ENCODE data around the gene ZNF385A.
A peak's percentile ranks its signal among the peaks of the same experiment; 100 is the strongest.

ZNF385A gene

DNA sequence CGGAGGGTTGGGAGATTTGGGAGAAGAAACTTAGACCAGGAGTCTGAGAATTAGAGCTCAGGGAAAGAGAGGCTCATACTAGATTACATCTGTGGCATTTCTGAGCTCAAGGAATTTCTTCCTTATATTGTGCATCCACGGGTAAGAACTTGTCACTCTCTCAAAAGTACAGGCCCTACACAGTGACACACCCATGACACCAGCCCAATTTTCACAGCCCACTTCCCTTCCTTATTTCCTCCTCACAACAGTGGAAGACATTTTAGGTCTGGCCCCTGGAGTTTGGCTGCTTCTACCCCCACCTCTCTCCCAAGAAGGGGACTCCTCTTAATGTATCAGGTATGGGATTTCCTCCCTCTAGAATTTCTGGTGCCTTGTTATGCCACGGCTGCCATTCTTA lies 9.2 kb upstream of the ZNF385A start:
- DNase-seq (ENCODE audit: low read depth in 1 of 2, low spot score in 1 of 2): no peak

- DNase-seq (ENCODE audit: low read depth in 1 of 2, low spot score in 1 of 2): no peak
Observed at GRCh38 chr12:54393207-54393609, 8.7 kb upstream of the ZNF385A start.

GRCh38 chr12:54392485-54393206 lies 8.1 kb upstream of the ZNF385A start:
- DNase-seq (ENCODE audit: low read depth in 1 of 2, low spot score in 1 of 2): no peak

DNA sequence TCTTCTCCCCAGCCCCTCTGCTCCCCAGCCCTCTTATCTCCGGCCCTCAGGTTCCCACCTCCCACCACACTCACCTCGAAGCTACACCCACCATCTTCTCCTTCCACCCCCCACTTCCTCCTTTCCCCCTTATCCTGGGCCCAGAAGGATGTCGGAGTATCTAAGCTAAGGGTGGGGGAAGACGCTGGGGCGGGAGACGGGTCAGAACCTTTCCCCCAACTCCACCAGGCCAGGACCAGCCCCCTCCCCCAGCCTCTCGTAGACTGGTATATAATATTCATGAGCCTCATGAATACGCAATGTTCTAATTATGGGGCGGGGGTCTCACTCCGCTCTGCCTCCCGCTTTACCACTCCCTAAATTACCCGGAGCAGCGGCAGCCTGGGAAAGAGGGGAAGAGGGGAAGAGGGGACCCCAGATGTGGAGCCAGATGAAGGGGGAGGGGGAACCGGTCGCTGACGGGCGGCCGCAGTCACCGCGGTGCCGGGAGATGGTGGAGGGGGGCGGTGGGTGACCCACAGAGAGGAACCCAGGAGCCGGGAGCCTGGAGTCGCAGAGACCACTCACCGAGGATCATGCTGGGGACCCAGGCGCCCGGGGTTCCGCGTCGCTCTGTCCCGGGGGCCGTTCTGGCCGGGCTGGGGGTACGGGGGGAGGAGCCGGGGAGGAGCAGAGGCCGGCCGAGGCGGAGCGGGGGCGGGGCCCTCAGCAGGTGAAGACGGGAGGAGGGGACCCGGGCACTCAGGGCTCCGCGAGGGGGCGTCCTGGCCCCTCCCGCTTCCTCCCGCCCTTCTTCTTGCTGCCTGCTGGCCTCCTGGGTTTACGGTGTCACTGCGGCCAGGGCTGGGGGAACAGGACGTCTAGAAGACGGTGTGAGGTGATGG lies 6.4 kb upstream of the ZNF385A start:
- peak in 1 of 2 donors; percentile 45 for DNase-seq (ENCODE audit: low read depth in 1 of 2, low spot score in 1 of 2)

GRCh38 chr12:54390176-54390667 lies 5.7 kb upstream of the ZNF385A start:
- DNase-seq (ENCODE audit: low read depth in 1 of 2, low spot score in 1 of 2): no peak

GRCh38 chr12:54389607-54390175 lies 5.2 kb upstream of the ZNF385A start:
- no peak for DNase-seq (ENCODE audit: low read depth in 1 of 2, low spot score in 1 of 2)

DNA sequence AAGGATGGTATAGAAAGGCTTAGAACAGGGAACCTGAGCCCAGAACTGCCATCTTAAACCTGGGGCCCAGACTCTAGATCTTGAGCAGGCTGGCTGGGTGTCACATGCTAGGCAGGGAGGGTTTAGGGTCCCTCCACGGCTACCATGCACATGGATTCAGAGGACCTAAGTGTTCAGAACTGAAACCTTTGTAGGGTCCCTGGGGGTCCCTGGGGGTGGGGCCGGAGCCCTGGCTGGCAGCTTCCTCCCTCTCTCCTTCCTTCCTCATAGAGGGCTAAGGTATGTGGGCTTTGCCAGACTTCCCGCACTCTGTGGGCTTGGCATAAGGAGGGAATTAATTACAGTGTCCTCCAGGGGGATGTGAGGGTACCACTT lies 4.6 kb upstream of the ZNF385A start:
- DNase-seq (ENCODE audit: low read depth in 1 of 2, low spot score in 1 of 2): no peak

- DNase-seq (ENCODE audit: low read depth in 1 of 2, low spot score in 1 of 2): no peak
Observed at GRCh38 chr12:54388237-54389133, 4.0 kb upstream of the ZNF385A start.

- DNase-seq (ENCODE audit: low read depth in 1 of 2, low spot score in 1 of 2): no peak
Observed at GRCh38 chr12:54387114-54387467, 2.6 kb upstream of the ZNF385A start.

- no peak for DNase-seq (ENCODE audit: low read depth in 1 of 2, low spot score in 1 of 2)
Observed at GRCh38 chr12:54386403-54387113, 2.0 kb upstream of the ZNF385A start.

DNA sequence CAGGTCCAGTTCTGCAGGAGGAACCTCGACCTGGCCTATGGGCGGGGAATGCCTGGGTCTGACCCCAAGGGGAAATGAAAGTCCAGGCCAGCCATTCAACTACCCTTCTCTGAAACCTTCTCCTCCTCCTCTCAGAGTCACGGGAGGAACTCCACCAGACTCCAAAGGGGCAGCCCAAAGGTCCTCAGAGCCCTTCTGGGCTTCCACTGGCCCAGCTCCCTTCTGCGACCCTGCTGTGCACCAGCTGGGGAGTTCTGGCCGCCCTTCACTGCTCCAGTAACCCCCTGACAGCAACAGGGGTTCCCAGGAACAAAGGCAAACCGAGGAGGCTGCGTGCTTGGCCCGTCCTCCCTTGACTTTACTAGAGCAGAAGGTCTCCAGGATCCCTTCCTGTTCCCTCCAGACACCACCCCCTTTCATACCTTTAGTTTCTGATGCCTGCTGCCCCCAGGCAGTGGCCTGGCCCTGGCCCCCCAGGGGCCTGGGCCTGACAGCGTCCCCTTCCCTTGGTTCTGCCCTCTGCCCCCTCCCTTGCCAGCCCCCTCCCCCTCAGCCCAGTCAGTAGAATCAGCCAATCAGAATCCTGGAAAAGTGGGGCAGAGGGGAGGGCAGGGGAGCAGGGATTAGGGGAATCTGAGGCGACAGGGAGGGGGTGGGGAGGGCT lies 850 bp upstream of the ZNF385A start:
- DNase-seq (ENCODE audit: low read depth in 1 of 2, low spot score in 1 of 2): no peak

GRCh38 chr12:54383041-54383609 lies 1.4 kb downstream of the ZNF385A start:
- DNase-seq (ENCODE audit: low read depth in 1 of 2, low spot score in 1 of 2): no peak

- DNase-seq (ENCODE audit: low read depth in 1 of 2, low spot score in 1 of 2): no peak
Observed at GRCh38 chr12:54381136-54381535, 3.4 kb downstream of the ZNF385A start.

GRCh38 chr12:54379398-54380201 lies 4.9 kb downstream of the ZNF385A start:
- peak; percentile 75 to 86 for DNase-seq (ENCODE audit: low read depth in 1 of 2, low spot score in 1 of 2)

- no peak for DNase-seq (ENCODE audit: low read depth in 1 of 2, low spot score in 1 of 2)
Observed at GRCh38 chr12:54378796-54379397, 5.6 kb downstream of the ZNF385A start.

DNA sequence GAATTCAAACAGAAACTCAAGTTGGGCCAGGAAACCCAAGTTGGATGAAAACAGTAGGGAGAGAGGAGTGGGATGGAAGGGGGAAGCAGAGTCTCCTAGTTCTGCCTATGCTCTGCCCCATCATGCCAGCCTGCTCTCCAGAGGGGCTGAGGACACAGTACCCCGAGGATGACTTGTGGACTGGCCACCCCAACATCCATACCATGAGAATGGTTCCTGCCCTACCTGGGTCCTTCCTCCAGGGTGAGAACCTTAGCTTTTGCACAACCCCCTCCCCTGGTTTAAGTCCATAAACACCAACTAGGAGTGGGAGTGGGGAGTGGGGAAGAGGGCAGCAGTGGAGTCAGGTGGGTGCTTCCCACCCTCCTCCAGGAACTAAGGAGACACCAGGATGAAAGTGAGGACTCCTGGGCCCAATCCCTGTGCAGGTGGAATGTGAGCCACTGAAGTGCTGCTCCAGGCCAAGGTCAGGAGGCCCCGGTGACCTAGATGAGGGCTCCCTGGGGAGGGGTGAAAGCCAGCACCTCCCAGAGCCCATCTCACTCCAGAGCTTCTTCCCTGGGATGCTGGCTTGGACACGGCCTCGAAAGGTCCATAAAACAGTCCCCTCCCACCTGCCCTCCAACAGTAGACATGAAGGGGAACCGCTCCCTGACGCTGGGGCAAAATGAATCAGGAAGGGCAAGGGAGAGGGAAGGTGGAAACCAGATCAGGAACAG lies 6.6 kb downstream of the ZNF385A start:
- DNase-seq (ENCODE audit: low read depth in 1 of 2, low spot score in 1 of 2): no peak

DNA sequence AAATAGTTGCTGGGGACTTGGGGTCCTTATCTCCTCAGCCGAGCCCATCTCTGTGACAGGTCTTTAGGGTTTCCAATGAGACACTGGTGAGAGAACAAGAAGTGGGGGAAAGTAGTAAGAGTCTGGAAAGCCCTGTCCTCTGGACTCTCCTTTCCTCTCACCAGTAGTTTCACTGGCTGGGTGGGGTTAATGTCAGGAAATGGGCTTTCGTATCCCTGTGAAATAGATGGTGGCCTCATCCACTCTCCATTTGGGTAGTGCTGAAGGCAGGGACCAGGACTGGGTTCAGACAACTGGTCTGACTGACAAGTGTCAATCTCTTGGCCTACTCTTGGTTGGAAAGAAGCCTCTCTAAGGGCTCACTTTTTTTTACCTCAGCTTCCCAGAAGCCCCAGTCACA lies 7.5 kb downstream of the ZNF385A start:
- no peak for DNase-seq (ENCODE audit: low read depth in 1 of 2, low spot score in 1 of 2)

GRCh38 chr12:54376596-54376995 lies 7.9 kb downstream of the ZNF385A start:
- no peak for DNase-seq (ENCODE audit: low read depth in 1 of 2, low spot score in 1 of 2)
